HepG2 (cell line): ENCODE results near the gene BAZ1A. TPM values are rescaled to one million over a fixed set of nuclear protein-coding genes. Genes with fewer than 3 reads are reported as not detected.

ENCODE experiments used
- ARHGAP35 ChIP-seq: sonication (generic); formaldehyde crosslinking; IDR thresholded peaks from 2 replicates; pipeline ENCODE4 v1.9.0; 2022; ENCODE audit warnings: mild to moderate bottlenecking, inconsistent platforms, moderate library complexity, missing genetic modification reagents, borderline replicate concordance
- CREB3 ChIP-seq: sonication (generic); formaldehyde crosslinking; IDR thresholded peaks from 2 replicates; pipeline ENCODE4 v1.5.0; 2020; ENCODE audit warnings: missing genetic modification reagents
- DBP ChIP-seq: sonication (generic); formaldehyde crosslinking; IDR thresholded peaks from 2 replicates; pipeline ENCODE4 v1.4.0; 2020; ENCODE audit warnings: missing genetic modification reagents; ENCODE audit errors: not compliant biosample characterization
- HIC2 ChIP-seq: sonication (generic); formaldehyde crosslinking; IDR thresholded peaks from 2 replicates; pipeline ENCODE4 v1.9.0; 2022; ENCODE audit warnings: low read depth, missing genetic modification reagents
- HNRNPLL ChIP-seq: fragments of 200-400 bp; formaldehyde crosslinking; IDR thresholded peaks from 2 replicates; pipeline ENCODE4 v1.6.1; 2017; ENCODE audit warnings: mild to moderate bottlenecking, low read depth, low read length; ENCODE audit not compliant: poor library complexity, severe bottlenecking
- HOXA7 ChIP-seq: sonication (generic); formaldehyde crosslinking; IDR thresholded peaks from 2 replicates; pipeline ENCODE4 v1.8.1; 2022; ENCODE audit warnings: mild to moderate bottlenecking, missing genetic modification reagents, moderate library complexity
- IRF2 ChIP-seq: IDR thresholded peaks from 2 replicates; pipeline ENCODE4 v1.6.1; 2018; ENCODE audit warnings: missing genetic modification reagents, missing compliant biosample characterization
- MYNN ChIP-seq: sonication (generic); formaldehyde crosslinking; IDR thresholded peaks from 2 replicates; pipeline ENCODE4 v1.4.0; 2020; ENCODE audit warnings: mild to moderate bottlenecking, low read depth, missing genetic modification reagents
- NFE2L2 ChIP-seq: fragments of 150-350 bp; IDR thresholded peaks from 2 replicates; pipeline ENCODE4 v1.6.1; 2014; ENCODE audit warnings: low read length
- NFIB ChIP-seq: sonication (generic); formaldehyde crosslinking; IDR thresholded peaks from 2 replicates; pipeline ENCODE4 v1.9.0; 2021; ENCODE audit warnings: missing genetic modification reagents, mild to moderate bottlenecking, borderline replicate concordance
- SMC3 ChIP-seq: IDR thresholded peaks from 2 replicates; pipeline ENCODE4 v1.6.1; 2011; ENCODE audit warnings: low read length, improper control_type of control experiment
- SP1 ChIP-seq, 2 experiments: fragments of 450-650 bp in 1 of 2; sonication (generic) in 1 of 2; formaldehyde crosslinking in 1 of 2; IDR thresholded peaks; 2 replicates each; pipeline versions ENCODE4 v1.4.0 to v1.6.1; 2016 to 2020; ENCODE audit warnings: missing genetic modification reagents in 1 of 2
- THAP11 ChIP-seq: IDR thresholded peaks from 2 replicates; pipeline ENCODE4 v1.6.1; 2016; ENCODE audit warnings: missing biosample characterization, missing genetic modification reagents
- ZBTB14 ChIP-seq: sonication (generic); formaldehyde crosslinking; IDR thresholded peaks from 2 replicates; pipeline ENCODE4 v1.4.0; 2020; ENCODE audit warnings: missing genetic modification reagents
- ZBTB33 ChIP-seq: sonication (generic); formaldehyde crosslinking; IDR thresholded peaks from 2 replicates; pipeline ENCODE4 v1.4.0; 2020; ENCODE audit warnings: missing genetic modification reagents
- ZKSCAN1 ChIP-seq: fragments of 150-350 bp; IDR thresholded peaks from 2 replicates; pipeline ENCODE4 v1.6.1; 2014; ENCODE audit warnings: low read length
- ZNF639 ChIP-seq: conservative IDR thresholded peaks from 2 replicates; pipeline ENCODE4 v1.6.1; 2018; ENCODE audit warnings: missing genetic modification reagents
- ZNF891 ChIP-seq: sonication (generic); formaldehyde crosslinking; IDR thresholded peaks from 2 replicates; pipeline ENCODE4 v1.5.0; 2020; ENCODE audit warnings: mild to moderate bottlenecking, missing genetic modification reagents
- ZXDC ChIP-seq: sonication (generic); formaldehyde crosslinking; IDR thresholded peaks from 2 replicates; pipeline ENCODE4 v1.5.0; 2020; ENCODE audit warnings: mild to moderate bottlenecking, missing genetic modification reagents
- polyA plus RNA-seq, 8 experiments: library from polyadenylated mRNA; depleted of rRNA in 3 of 8; stranded (reverse) in 7 of 8; unstranded in 1 of 8; fragments of >200 nt; fragmentation: Illumina TruSeq in 4 of 8; extraction: Trizol in 4 of 8; gene quantifications; 2 replicates each; pipeline versions ENCODE4 v1.2.1 to v1.2.3, GENCODE V29; 2011 to 2016; ENCODE audit warnings: low read depth in 4 of 8, missing spikeins in 1 of 8, mixed read lengths in 1 of 8; ENCODE audit not compliant: insufficient read depth in 1 of 8
- total RNA-seq, 5 experiments: library from RNA; depleted of rRNA; stranded (reverse); fragments of >200 nt; fragmentation: Illumina TruSeq; extraction: Trizol; gene quantifications; 2 replicates each; pipeline ENCODE4 v1.2.3, GENCODE V29; 2016; ENCODE audit warnings: low read depth in 1 of 5

The BAZ1A gene
- total and polyA plus RNA-seq, 2 of the 13 experiments (the other 11 are each of a cell fraction or from before 2014, with no cell fraction given): 20.9 to 56.8 TPM

- no peak for TF ChIP-seq ZBTB33 (CRISPR knock-in tag)
- no peak for TF ChIP-seq ZKSCAN1
- no peak for TF ChIP-seq ZXDC
- no peak for TF ChIP-seq ARHGAP35
- no peak for TF ChIP-seq HOXA7 (CRISPR knock-in tag)
- TF ChIP-seq ZNF891 (CRISPR knock-in tag): no peak
- no peak for TF ChIP-seq MYNN
- TF ChIP-seq DBP: no peak
- TF ChIP-seq SP1 (IDR thresholded peaks at IDR 0.05): no peak
- no peak for TF ChIP-seq SP1 (CRISPR knock-in tag; IDR thresholded peaks at IDR 0.05)
- 0 out of 2 replicates have a peak, but pooled peaks have one; percentile 52 for TF ChIP-seq IRF2 (CRISPR knock-in tag)
- TF ChIP-seq HIC2 (CRISPR knock-in tag): no peak
- no peak for TF ChIP-seq ZNF639 (CRISPR knock-in tag)
- TF ChIP-seq SMC3: no peak
- TF ChIP-seq CREB3 (CRISPR knock-in tag): no peak
- TF ChIP-seq NFE2L2: peak; percentile 73
- no peak for TF ChIP-seq NFIB (CRISPR knock-in tag)
- TF ChIP-seq THAP11: peak; percentile 63; the same call in 1 of the 2 replicates
- no peak for TF ChIP-seq ZBTB14 (CRISPR knock-in tag)
- no peak for TF ChIP-seq HNRNPLL
Observed at GRCh38 chr14:34837801-34838322, 37.3 kb downstream of the BAZ1A start (continued).
